Muscle layer of colon (tissue), 2 donors: ENCODE data around the gene TBL1X.

Experiments
- H3K27ac ChIP-seq: one replicate; pipeline ENCODE4 v1.7.0; 2013; ENCODE audit warnings: low read depth, mild to moderate bottlenecking, low read length, moderate library complexity
- H3K27me3 ChIP-seq, 2 donors: one replicate each; pipeline ENCODE4 v1.7.0; 2013; ENCODE audit warnings: low read length in 2 of 2, mild to moderate bottlenecking in 2 of 2; ENCODE audit not compliant: insufficient read depth in 2 of 2, control insufficient read depth in 1 of 2
- H3K36me3 ChIP-seq: one replicate; pipeline ENCODE4 v1.7.0; 2013; ENCODE audit warnings: mild to moderate bottlenecking, low read length; ENCODE audit not compliant: insufficient read depth
- H3K4me1 ChIP-seq: one replicate; pipeline ENCODE4 v1.7.0; 2013; ENCODE audit warnings: mild to moderate bottlenecking, low read length; ENCODE audit not compliant: insufficient read depth
- H3K4me3 ChIP-seq, 2 donors: one replicate each; pipeline ENCODE4 v1.7.0; 2013; ENCODE audit warnings: low read length in 2 of 2, low read depth in 1 of 2, mild to moderate bottlenecking in 1 of 2, moderate library complexity in 1 of 2
- H3K9ac ChIP-seq: one replicate; pipeline ENCODE4 v1.7.0; 2013; ENCODE audit warnings: low read length
- H3K9me3 ChIP-seq: one replicate; pipeline ENCODE4 v1.7.0; 2013; ENCODE audit warnings: mild to moderate bottlenecking, low read length
- donor health status: abdominal sarcoma.
- donor health status: Adenocarcinoma of cecum.

TBL1X gene

GRCh38 chrX:9593756-9594155 is 128.9 kb downstream of the TBL1X start:
- H3K36me3 ChIP-seq = no peaks in the 10 kb centered on the region
- no peak overlapping the region for H3K27ac ChIP-seq
- no peaks in the 10 kb centered on the region for H3K4me1 ChIP-seq
- no peak overlapping the region for H3K4me3 ChIP-seq
- no peaks in the 10 kb centered on the region for H3K9me3 ChIP-seq
- no peaks in the 10 kb centered on the region for H3K27me3 ChIP-seq
- H3K9ac ChIP-seq = no peak overlapping the region

DNA sequence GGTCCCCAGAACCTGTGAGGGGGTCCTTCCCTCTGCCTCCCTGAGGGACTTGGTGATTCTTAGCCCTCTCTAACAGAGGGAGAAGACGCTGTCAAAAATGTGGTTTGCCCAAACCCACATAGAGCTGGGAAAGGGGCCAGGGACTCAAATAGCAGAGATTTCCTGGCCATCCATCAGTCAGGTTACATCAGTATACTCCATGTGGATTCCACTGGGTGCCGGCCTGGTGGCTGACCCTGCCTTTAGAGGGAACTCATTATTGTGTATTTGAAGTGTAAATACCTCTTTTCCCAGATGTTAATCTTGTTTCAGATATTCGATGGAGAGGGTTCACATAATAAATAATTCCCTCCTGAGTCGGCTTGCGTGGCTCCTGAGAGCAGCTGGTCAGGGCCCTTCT is 130.3 kb downstream of the TBL1X start:
- no peaks in the 10 kb centered on the region for H3K4me1 ChIP-seq

DNA sequence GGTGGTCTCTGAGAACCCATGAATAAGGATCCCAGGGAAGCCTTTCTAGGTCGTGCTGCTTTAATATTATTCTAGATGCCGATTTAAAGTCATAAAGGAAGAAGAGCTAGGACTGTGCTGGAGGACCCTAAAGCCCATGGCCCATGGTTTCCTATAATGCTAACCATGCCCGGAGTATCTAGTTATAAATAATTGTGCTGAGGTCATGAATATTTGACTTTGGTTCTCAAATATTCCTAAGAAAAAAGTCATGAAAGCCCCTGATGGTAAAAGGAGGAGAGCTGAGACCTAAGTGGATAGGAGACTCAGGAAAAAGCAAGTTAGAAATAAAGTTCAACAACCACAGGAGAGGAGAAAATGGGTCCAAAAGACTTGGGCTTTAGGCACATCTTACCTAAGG is 132.0 kb downstream of the TBL1X start:
- no peaks in the 10 kb centered on the region for H3K4me1 ChIP-seq
- no peak overlapping the region for H3K9ac ChIP-seq
- no peaks in the 10 kb centered on the region for H3K36me3 ChIP-seq
- H3K4me3 ChIP-seq = no peak overlapping the region
- H3K27me3 ChIP-seq = no peaks in the 10 kb centered on the region
- no peak overlapping the region for H3K27ac ChIP-seq
- H3K9me3 ChIP-seq = no peaks in the 10 kb centered on the region

More for the DNA sequence above, 130.3 kb downstream of the TBL1X start:
- Histone ChIP-seq H3K9ac (no peak overlapping the region), H3K27me3 (no peaks in the 10 kb centered on the region), H3K4me3 (no peak overlapping the region), H3K27ac (no peak overlapping the region), H3K9me3 (no peaks in the 10 kb centered on the region), H3K36me3 (no peaks in the 10 kb centered on the region)

GRCh38 chrX:9597361-9598035 is 132.6 kb downstream of the TBL1X start:
- Histone ChIP-seq H3K27me3 (no peaks in the 10 kb centered on the region), H3K27ac (no peak overlapping the region), H3K36me3 (no peaks in the 10 kb centered on the region), H3K9ac (no peak overlapping the region), H3K4me3 (no peak overlapping the region), H3K9me3 (no peaks in the 10 kb centered on the region), H3K4me1 (no peaks in the 10 kb centered on the region)

- Histone ChIP-seq H3K9me3 (no peaks in the 10 kb centered on the region), H3K27ac (no peak overlapping the region), H3K36me3 (no peaks in the 10 kb centered on the region)
These were observed 133.5 kb downstream of the TBL1X start for GRCh38 chrX:9598344-9598743.

DNA sequence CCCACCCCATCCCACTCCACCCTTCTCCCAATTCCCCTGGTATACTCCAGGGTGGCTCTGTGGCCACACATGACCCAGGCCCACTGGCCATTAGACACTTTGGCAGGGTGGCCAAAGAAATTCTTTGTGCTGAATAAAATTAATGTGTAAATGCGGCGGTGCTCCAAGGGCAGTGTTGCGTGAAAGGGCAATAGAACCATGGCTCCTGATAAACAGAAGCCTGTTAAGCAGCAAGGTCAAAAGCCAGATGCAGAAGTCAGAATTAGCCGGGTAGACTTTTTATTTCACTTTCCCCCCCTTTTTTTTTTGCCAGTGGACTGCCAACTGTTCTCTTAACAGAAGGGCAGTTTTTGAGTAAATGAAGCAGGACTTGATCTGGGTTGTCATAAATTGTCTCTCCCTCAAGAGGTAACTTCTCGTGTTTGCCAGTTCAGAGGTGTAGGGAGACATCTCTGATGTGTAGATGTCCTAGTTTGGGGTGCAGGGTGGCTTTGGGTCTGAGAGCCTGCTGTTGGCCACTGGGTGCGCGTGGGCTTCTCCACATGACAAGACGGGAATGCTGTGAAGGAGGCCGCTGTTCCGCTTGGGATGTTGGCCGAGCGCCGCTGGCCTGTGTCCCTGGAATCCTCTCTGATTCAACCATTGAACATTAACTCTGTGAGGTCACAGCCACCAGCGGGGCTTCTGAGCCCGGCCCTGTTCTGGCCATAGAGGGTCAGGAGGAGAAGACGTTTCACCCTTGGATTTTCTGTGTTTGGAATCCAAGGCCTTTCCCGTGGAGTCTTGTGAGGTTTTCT is 139.5 kb downstream of the TBL1X start:
- no peaks in the 10 kb centered on the region for H3K4me1 ChIP-seq
- no peak overlapping the region for H3K4me3 ChIP-seq
- H3K9me3 ChIP-seq = no peaks in the 10 kb centered on the region
- no peaks in the 10 kb centered on the region for H3K36me3 ChIP-seq
- no peak overlapping the region for H3K9ac ChIP-seq
- H3K27me3 ChIP-seq = no peaks in the 10 kb centered on the region
- no peak overlapping the region for H3K27ac ChIP-seq

More at GRCh38 chrX:9598344-9598743, 133.5 kb downstream of the TBL1X start:
- Histone ChIP-seq H3K9ac (no peak overlapping the region), H3K4me3 (no peak overlapping the region), H3K27me3 (no peaks in the 10 kb centered on the region), H3K4me1 (no peaks in the 10 kb centered on the region)

GRCh38 chrX:9604908-9605306 is 140.0 kb downstream of the TBL1X start:
- no peak overlapping the region for H3K9ac ChIP-seq
- no peaks in the 10 kb centered on the region for H3K4me1 ChIP-seq
- H3K4me3 ChIP-seq = no peak overlapping the region
- no peaks in the 10 kb centered on the region for H3K36me3 ChIP-seq
- no peak overlapping the region for H3K27ac ChIP-seq
- peaks cover 0 to 3% of the 10 kb centered on the region in 2 donors for H3K27me3 ChIP-seq
- no peaks in the 10 kb centered on the region for H3K9me3 ChIP-seq

DNA sequence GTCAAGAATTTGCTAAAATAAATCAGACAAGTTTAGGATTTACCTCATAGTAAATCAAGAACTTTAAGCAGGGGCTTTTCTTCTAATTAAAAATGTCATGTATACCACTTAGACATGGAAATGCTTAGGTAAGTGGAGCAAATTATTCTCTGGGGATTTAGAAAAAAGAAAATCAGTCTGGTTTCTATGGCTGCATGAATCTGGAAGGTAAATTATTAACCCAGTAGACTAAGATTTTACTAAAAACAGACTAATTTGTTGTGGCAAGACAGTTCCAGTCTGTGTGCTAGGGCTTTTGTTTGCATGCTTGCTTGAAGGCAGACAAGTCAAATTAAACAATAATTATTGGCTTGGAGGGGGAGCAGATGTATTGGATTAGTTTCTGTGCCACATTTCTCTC is 140.6 kb downstream of the TBL1X start:
- Histone ChIP-seq H3K27ac (no peak overlapping the region), H3K27me3 (peaks cover 0 to 5% of the 10 kb centered on the region in 2 donors), H3K4me1 (no peaks in the 10 kb centered on the region), H3K36me3 (no peaks in the 10 kb centered on the region), H3K9ac (no peak overlapping the region), H3K9me3 (no peaks in the 10 kb centered on the region), H3K4me3 (no peak overlapping the region)

DNA sequence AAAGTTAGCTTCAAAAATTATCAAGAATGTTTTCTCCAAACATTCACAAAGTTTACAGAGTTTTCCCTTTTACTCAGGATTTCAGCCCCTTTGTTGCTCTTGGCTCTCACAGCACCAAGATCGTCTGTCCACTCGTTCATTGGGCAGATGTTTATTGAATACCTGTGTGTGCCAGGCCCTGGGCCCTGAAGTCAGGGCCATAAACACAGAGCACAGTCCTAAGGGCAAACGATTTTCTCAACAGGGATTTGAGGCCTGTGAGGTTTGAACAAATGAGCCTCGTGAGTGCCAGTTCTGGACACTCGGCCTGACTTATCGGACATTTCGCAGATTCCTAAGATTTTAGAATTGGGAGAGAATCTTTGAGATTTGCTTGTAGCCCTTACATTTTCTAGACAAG is 142.1 kb downstream of the TBL1X start:
- Histone ChIP-seq H3K4me3 (no peak overlapping the region), H3K9ac (no peak overlapping the region), H3K27me3 (peaks cover 0 to 5% of the 10 kb centered on the region in 2 donors), H3K4me1 (no peaks in the 10 kb centered on the region), H3K9me3 (no peaks in the 10 kb centered on the region), H3K27ac (no peak overlapping the region), H3K36me3 (no peaks in the 10 kb centered on the region)

GRCh38 chrX:9609499-9609898 is 144.6 kb downstream of the TBL1X start:
- no peak overlapping the region for H3K4me3 ChIP-seq
- no peaks in the 10 kb centered on the region for H3K4me1 ChIP-seq
- H3K9me3 ChIP-seq = no peaks in the 10 kb centered on the region
- H3K36me3 ChIP-seq = no peaks in the 10 kb centered on the region
- no peak overlapping the region for H3K27ac ChIP-seq
- no peak overlapping the region for H3K9ac ChIP-seq
- H3K27me3 ChIP-seq = peaks cover 0 to 5% of the 10 kb centered on the region in 2 donors

GRCh38 chrX:9609987-9610386 is 145.1 kb downstream of the TBL1X start:
- H3K27ac ChIP-seq = no peak overlapping the region
- no peaks in the 10 kb centered on the region for H3K36me3 ChIP-seq
- H3K9ac ChIP-seq = no peak overlapping the region
- no peak overlapping the region for H3K4me3 ChIP-seq
- no peaks in the 10 kb centered on the region for H3K4me1 ChIP-seq
- H3K27me3 ChIP-seq = peaks cover 0 to 5% of the 10 kb centered on the region in 2 donors
- no peaks in the 10 kb centered on the region for H3K9me3 ChIP-seq
